Left ventricle myocardium inferior (tissue), 1 donor: ENCODE data around the gene SAG. TPM values are rescaled to one million over a fixed set of nuclear protein-coding genes. Genes with fewer than 3 reads are reported as not detected.
"Not testable (repeated sequence)": the region's sequence is repeated elsewhere in the genome, so short reads cannot be mapped to it uniquely, and the experiment has no call there.

Source experiments
- DNase-seq: peaks from one replicate; pipeline ENCODE4 v3.0.0-alpha.2; 2020
- H3K27ac ChIP-seq: fragments of 200-600 bp; replicated peaks from 2 replicates; pipeline ENCODE4 v1.8.0; 2021
- H3K27me3 ChIP-seq: fragments of 200-600 bp; 2 replicates; pipeline ENCODE4 v1.8.0; 2021; ENCODE audit warnings: low read depth
- H3K36me3 ChIP-seq: fragments of 200-600 bp; 2 replicates; pipeline ENCODE4 v1.8.0; 2021
- H3K4me1 ChIP-seq: fragments of 200-600 bp; 2 replicates; pipeline ENCODE4 v1.8.0; 2021
- H3K4me3 ChIP-seq: fragments of 200-600 bp; 2 replicates; pipeline ENCODE4 v1.8.0; 2021; ENCODE audit warnings: mild to moderate bottlenecking, moderate library complexity
- H3K9me3 ChIP-seq: fragments of 200-600 bp; replicated peaks from 2 replicates; pipeline ENCODE4 v1.8.0; 2021
- CTCF ChIP-seq: fragments of 200-600 bp; IDR thresholded peaks from 2 replicates; pipeline ENCODE4 v1.8.0; 2021; ENCODE audit warnings: antibody characterized with exemption, mild to moderate bottlenecking, borderline replicate concordance
- intact Hi-C: fragments of 100-400 bp; cut with micrococcal nuclease; formaldehyde crosslinking; loops from one replicate; pipeline ENCODE4 v1.11.0; 2022
- total RNA-seq: library from RNA; stranded (reverse); fragmentation: NEBNext Ultra II Directional; extraction: Animal tissue kit (Norgen Biotek cat#: 25700); gene quantifications from one replicate; pipeline ENCODE4 v1.2.1, GENCODE V29; 2021
- donor health status: DM: no; HTN: yes; CAD: no; lungs with severe emphysema.

SAG gene
- total RNA-seq, 1 donor from 2014 or later = not detected

GRCh38 chr2:233369897-233370685 lies 62.5 kb downstream of the SAG start:
- intact Hi-C loops = no loop called here
- Histone ChIP-seq H3K4me1 (peaks cover 16% of the 10 kb centered on the region), H3K36me3 (no peaks in the 10 kb centered on the region), H3K9me3 (no peaks in the 10 kb centered on the region), H3K27ac (no peak overlapping the region), H3K4me3 (no peak overlapping the region), H3K27me3 (no peaks in the 10 kb centered on the region)
- TF ChIP-seq CTCF = no peak
- DNase-seq = no peak

DNA sequence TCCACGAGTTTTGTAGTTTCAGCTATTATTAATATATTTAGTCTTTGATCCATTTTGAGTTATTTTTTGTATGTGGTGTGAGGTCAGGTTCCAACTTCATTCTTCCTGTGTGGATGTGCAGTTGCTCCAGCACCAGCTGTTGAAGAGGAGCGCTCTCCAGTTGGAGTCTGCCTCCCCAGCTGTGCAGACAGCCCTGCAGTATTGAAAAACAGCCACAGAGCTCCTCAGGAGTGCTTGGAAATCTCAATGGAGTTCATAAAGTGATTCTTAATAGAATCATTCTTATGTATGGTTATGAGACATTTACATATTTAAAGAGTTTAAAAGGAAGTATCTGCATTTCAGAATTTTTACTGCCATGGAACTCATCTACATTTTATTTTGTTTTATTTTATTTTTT lies 64.0 kb downstream of the SAG start:
- H3K4me1 ChIP-seq = peaks cover 16% of the 10 kb centered on the region
- DNase-seq = no peak
- no peaks in the 10 kb centered on the region for H3K27me3 ChIP-seq
- no peaks in the 10 kb centered on the region for H3K36me3 ChIP-seq
- TF ChIP-seq CTCF = no peak
- H3K9me3 ChIP-seq = no peaks in the 10 kb centered on the region
- intact Hi-C loops = no loop called here
- no peak overlapping the region for H3K4me3 ChIP-seq
- H3K27ac ChIP-seq = no peak overlapping the region

- intact Hi-C loops = no loop called here
- no peak overlapping the region for H3K27ac ChIP-seq
- TF ChIP-seq CTCF = no peak
Measured at GRCh38 chr2:233372855-233373254, 65.2 kb downstream of the SAG start.

GRCh38 chr2:233373316-233373715 lies 65.7 kb downstream of the SAG start:
- Histone ChIP-seq H3K36me3 (no peaks in the 10 kb centered on the region), H3K27me3 (no peaks in the 10 kb centered on the region), H3K4me3 (no peak overlapping the region), H3K27ac (no peak overlapping the region), H3K4me1 (peaks cover 16% of the 10 kb centered on the region), H3K9me3 (no peaks in the 10 kb centered on the region)
- no peak for TF ChIP-seq CTCF
- intact Hi-C loops = no loop called here
- DNase-seq = no peak

More at GRCh38 chr2:233372855-233373254, 65.2 kb downstream of the SAG start:
- Histone ChIP-seq H3K36me3 (no peaks in the 10 kb centered on the region), H3K4me1 (peaks cover 16% of the 10 kb centered on the region), H3K27me3 (no peaks in the 10 kb centered on the region), H3K4me3 (no peak overlapping the region), H3K9me3 (no peaks in the 10 kb centered on the region)
- no peak for DNase-seq

GRCh38 chr2:233374776-233375175 lies 67.2 kb downstream of the SAG start:
- H3K4me3 ChIP-seq, H3K9me3 ChIP-seq, DNase-seq, H3K27ac ChIP-seq, H3K27me3 ChIP-seq, H3K36me3 ChIP-seq, intact Hi-C loops: not testable (repeated sequence)
- H3K4me1 ChIP-seq = peaks cover 16% of the 10 kb centered on the region

GRCh38 chr2:233375490-233376314 lies 68.1 kb downstream of the SAG start:
- TF ChIP-seq CTCF = no peak

More at GRCh38 chr2:233375490-233376314, 68.1 kb downstream of the SAG start:
- intact Hi-C loops = no loop called here
- no peaks in the 10 kb centered on the region for H3K27me3 ChIP-seq
- no peak for DNase-seq
- H3K9me3 ChIP-seq = no peaks in the 10 kb centered on the region
- no peak overlapping the region for H3K4me3 ChIP-seq
- peaks cover 16% of the 10 kb centered on the region for H3K4me1 ChIP-seq
- no peaks in the 10 kb centered on the region for H3K36me3 ChIP-seq
- no peak overlapping the region for H3K27ac ChIP-seq
